HG03432 (cell line): ENCODE data around the gene PROS1.
"Not testable (repeated sequence)": the region's sequence is repeated elsewhere in the genome, so short reads cannot be mapped to it uniquely, and the experiment has no call there.

ENCODE experiments used
- ATAC-seq: cut with Tn5 transposase; IDR thresholded peaks from one replicate; pipeline ENCODE4 v1.9.1; 2021; ENCODE audit warnings: mild to moderate bottlenecking, moderate library complexity; ENCODE audit not compliant: unreplicated experiment

Gene PROS1

GRCh38 chr3:93969997-93970396, 3.7 kb downstream of the PROS1 start:
- no peak for ATAC-seq

GRCh38 chr3:93969443-93969842, 4.3 kb downstream of the PROS1 start:
- no peak for ATAC-seq

GRCh38 chr3:93965106-93965505, 8.6 kb downstream of the PROS1 start:
- ATAC-seq = not testable (repeated sequence)

GRCh38 chr3:93962798-93963197, 10.9 kb downstream of the PROS1 start:
- ATAC-seq = no peak

DNA sequence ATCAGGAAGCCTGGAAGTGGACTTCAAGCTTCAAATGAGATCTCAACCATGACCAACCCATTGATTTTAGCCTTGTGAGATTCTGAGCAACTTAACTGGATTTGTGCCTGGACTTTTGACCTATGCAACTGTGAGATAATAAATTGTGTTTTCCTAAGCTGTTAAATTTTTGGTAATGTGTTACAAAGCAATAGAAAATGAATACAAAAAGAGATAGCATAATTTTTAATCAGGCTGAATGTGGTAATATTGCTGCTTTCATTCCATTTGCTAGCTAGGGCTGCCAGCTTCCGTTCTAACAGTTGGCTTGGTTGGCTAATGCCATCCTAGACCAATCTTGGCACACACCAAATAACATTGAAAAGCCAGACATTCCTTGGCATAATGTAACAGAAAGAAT, 12.2 kb downstream of the PROS1 start:
- no peak for ATAC-seq

DNA sequence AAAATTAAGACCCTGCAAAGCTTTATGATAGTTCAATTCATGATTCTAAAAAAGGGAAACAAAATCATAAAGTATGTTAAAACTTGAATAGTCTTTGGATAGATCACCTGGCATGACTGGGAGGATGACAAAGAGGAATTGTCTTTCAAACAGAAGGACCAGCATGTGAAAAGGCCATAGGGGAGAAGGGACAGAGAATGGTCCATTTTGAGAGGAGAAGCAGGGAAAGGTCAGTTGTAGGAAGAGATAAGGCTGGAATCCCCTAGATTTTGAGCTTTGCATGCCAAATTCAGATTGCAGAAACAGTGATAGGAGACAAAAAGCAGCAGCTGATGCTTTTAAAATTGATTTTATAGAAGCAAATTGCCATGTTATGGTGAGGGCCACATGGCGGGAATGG, 12.7 kb downstream of the PROS1 start:
- no peak for ATAC-seq

GRCh38 chr3:93949958-93950357, 23.7 kb downstream of the PROS1 start:
- not testable (repeated sequence) for ATAC-seq

GRCh38 chr3:93937485-93937884, 36.2 kb downstream of the PROS1 start:
- not testable (repeated sequence) for ATAC-seq

- no peak for ATAC-seq
Measured at GRCh38 chr3:93936549-93936948, 37.1 kb downstream of the PROS1 start.

DNA sequence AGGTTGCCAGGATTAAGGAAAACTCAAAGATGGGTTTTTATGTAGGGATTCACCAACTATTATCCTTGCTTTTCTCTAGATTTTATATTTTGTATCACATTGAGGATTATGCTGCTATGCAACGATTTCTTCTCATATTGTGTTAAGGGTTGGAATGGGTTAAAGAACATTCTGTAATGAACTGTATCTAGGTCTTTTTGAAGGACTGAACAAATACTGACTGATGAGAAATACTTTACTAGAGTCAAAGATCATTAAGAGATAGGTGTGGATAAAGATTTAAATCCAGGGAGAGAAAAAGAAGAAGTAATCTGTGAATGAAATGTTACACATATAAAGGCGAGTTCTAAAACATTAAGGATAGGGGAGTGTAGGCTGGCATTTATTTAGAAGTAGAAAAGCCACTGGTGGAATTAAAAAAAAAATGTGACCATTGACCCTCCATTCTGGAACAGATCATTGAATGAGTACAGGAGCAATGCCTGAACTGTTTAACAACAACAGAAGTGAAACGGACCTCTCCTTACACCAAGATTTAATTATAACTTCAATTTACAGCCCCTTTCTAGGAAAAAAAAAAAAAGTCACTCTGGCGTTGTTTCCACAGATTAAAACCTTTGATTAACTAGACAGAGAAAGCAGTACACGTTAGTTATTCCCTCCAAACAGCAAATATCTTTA, 39.2 kb downstream of the PROS1 start:
- no peak for ATAC-seq

GRCh38 chr3:93931597-93932229, 42.0 kb downstream of the PROS1 start:
- no peak for ATAC-seq

DNA sequence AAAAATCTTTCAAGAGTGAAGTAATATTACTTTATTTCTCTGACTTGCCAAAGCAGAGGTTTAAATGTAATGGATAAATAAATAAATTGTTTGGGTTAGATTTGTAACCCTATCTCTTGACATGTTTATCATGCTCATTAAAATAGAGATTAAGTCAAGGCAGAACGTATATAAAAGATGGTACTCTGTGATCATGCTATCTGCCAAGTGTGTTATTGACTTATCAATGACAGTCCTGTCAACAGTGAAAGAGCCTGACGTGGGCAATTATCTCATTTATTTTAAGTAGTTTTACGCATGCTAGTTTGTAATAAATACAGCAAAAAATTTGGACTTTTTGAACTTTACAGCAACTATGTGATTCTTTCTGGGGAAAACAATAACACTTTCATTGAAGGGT, 43.7 kb downstream of the PROS1 start:
- ATAC-seq = no peak

GRCh38 chr3:93926789-93927188, 46.9 kb downstream of the PROS1 start:
- no peak for ATAC-seq

DNA sequence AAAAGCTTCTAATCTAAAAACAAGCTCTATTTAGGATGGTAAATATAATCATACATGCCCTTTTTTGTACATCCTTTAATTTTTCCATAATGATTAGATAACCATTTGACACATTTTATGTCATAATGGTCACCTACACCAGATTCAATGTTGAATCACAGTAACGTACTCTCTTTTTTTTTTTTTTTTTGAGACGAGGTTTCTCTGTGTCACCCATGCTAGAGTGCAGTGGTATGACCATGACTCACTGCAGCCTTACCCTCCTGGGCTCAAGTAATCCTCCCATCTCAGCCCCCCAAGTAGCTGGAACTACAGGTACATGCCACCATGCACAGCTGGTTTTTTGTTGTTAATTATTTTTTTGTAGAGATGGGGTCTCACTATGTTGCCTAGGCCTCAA, 49.2 kb downstream of the PROS1 start:
- ATAC-seq = no peak

DNA sequence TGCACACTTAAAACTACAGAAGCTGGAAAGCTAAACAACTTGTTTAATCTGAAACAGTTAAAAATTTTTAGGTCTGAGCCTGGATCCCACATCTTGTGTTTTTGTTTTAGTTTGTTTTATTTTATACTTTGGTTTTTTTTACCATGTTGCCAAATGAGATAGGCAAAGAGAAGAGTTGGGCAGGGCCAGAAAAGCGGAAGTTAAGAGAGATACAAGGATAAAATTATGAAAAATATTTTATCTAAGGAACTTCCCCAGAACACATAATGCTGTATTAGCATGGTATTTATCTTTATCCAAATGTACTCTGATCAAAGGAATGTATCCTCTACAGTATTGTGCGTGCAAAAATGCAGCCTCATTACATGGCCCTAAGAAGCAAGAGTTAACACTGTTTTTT, 50.7 kb downstream of the PROS1 start:
- no peak for ATAC-seq

GRCh38 chr3:93917546-93918029, 56.1 kb downstream of the PROS1 start:
- ATAC-seq = not testable (repeated sequence)

- ATAC-seq = not testable (repeated sequence)
Measured at GRCh38 chr3:93913623-93914022, 60.1 kb downstream of the PROS1 start.

DNA sequence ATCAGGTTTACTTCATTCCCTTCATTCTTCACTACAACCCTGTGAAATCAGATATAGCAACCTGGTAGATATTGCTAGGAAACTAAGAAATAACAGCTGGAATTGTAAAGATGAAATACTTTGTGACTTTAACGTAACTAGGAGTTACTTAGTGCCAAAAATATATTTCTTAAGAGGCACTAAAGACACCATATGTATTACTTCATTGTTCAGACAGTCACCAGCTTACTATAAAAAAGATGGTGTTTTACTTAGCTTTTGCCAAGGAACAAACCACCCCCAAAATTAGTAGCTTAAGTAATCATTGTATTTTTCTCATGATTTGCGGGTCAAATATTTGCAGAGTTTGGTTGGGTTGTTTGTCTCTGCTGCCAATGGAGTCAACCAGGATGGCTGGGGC, 62.5 kb downstream of the PROS1 start:
- no peak for ATAC-seq

- no peak for ATAC-seq
Measured at GRCh38 chr3:93910097-93910496, 63.6 kb downstream of the PROS1 start.

- no peak for ATAC-seq
Measured at GRCh38 chr3:93907132-93907531, 66.6 kb downstream of the PROS1 start.

DNA sequence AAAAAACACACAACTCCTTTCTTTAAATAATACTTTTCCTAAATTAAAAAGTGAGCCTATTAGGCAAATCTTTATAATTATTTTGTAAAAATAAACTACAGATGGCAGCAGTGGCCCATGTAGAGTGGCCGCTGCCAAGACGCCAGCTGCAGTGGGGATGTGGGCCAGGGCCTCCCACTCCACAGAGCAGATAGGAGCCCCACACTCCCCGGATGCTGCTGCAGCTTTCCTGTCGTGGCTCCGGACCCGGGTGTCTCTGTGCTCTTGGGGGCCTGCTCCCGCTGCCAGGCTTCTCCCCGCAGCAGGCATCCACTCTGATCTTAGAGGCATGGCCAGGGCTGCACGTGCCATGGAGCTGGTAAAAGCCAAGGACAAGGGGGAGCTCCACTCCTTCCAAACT, 67.5 kb downstream of the PROS1 start:
- no peak for ATAC-seq

- no peak for ATAC-seq
Measured at GRCh38 chr3:93904568-93904967, 69.1 kb downstream of the PROS1 start.
